ENCODE data around the gene AHRR.
A peak's percentile ranks its signal among the peaks of the same experiment; 100 is the strongest.
"Not testable (repeated sequence)": the region's sequence is repeated elsewhere in the genome, so short reads cannot be mapped to it uniquely, and the experiment has no call there.

AHRR gene

GRCh38 chr5:414991-415927 lies 93.7 kb downstream of the AHRR start:
- H3K27me3 ChIP-seq (ENCODE audit: insufficient read depth, low read length); H3K23ac ChIP-seq (ENCODE audit: low read length); H3K9ac ChIP-seq (ENCODE audit: low read length); H3K4me3 ChIP-seq (ENCODE audit: low read depth, low read length); H3K4me2 ChIP-seq (ENCODE audit: low read length); H3K9me3 ChIP-seq (ENCODE audit: insufficient read depth, low read depth, low read length); H3K36me3 ChIP-seq (ENCODE audit: control insufficient read depth in 1 of 2, insufficient read depth in 2 of 2, low read length in 2 of 2); H3K79me2 ChIP-seq (ENCODE audit: control insufficient read depth, insufficient read depth, low read length, poor library complexity): not testable (repeated sequence)
- Histone ChIP-seq H4K91ac (ENCODE audit: low read depth, low read length) (peak overlapping the region; percentile 89), H4K8ac (ENCODE audit: low read depth, low read length) (peak overlapping the region; percentile 80), H3K18ac (ENCODE audit: low read length) (peak overlapping the region; percentile 87), H2BK12ac (ENCODE audit: low read length) (peak overlapping the region; percentile 99), H3K79me1 (ENCODE audit: low read length) (peaks cover 20% of the 10 kb centered on the region), H2AFZ (ENCODE audit: insufficient read depth, low read length, poor library complexity) (peak overlapping the region; percentile 33), H2AK5ac (ENCODE audit: low read length) (peak overlapping the region; percentile 80), H3K27ac (ENCODE audit: low read depth, low read length) (peak overlapping the region; percentile 63), H2BK120ac (ENCODE audit: insufficient read depth, low read length, poor library complexity) (peak overlapping the region; percentile 89), H4K12ac (ENCODE audit: low read depth, low read length) (peak overlapping the region; percentile 24), H3K4ac (ENCODE audit: low read depth, low read length) (peak overlapping the region; percentile 74), H2BK5ac (ENCODE audit: low read depth, low read length, poor library complexity) (peak overlapping the region; percentile 77), H3K14ac (ENCODE audit: low read length) (peak overlapping the region; percentile 77), H3K4me1 (ENCODE audit: control insufficient read depth in 1 of 2, insufficient read depth in 2 of 2, low read length in 2 of 2) (peaks cover 18 to 21% of the 10 kb centered on the region in 2 experiments)
- no CpG with 5 or more reads among the region's 42 CpGs for WGBS (ENCODE audit: extremely low coverage, insufficient coverage, insufficient read length)
- DNase-seq: peak; percentile 60 to 69

- H2BK12ac ChIP-seq (ENCODE audit: low read length): no peak overlapping the region
- no peak overlapping the region for H4K12ac ChIP-seq (ENCODE audit: low read depth, low read length)
- H3K27me3 ChIP-seq (ENCODE audit: insufficient read depth, low read length): no peaks in the 10 kb centered on the region
- no peak overlapping the region for H3K18ac ChIP-seq (ENCODE audit: low read length)
- H2AFZ ChIP-seq (ENCODE audit: insufficient read depth, low read length, poor library complexity): no peak overlapping the region
- no peak overlapping the region for H2BK120ac ChIP-seq (ENCODE audit: insufficient read depth, low read length, poor library complexity)
- no peak overlapping the region for H3K14ac ChIP-seq (ENCODE audit: low read length)
- peaks cover 18 to 24% of the 10 kb centered on the region in 2 experiments for H3K4me1 ChIP-seq (ENCODE audit: control insufficient read depth in 1 of 2, insufficient read depth in 2 of 2, low read length in 2 of 2)
- no peaks in the 10 kb centered on the region for H3K36me3 ChIP-seq (ENCODE audit: control insufficient read depth in 1 of 2, insufficient read depth in 2 of 2, low read length in 2 of 2)
- no peak overlapping the region for H3K4me3 ChIP-seq (ENCODE audit: low read depth, low read length)
- H3K9ac ChIP-seq (ENCODE audit: low read length): no peak overlapping the region
- H3K27ac ChIP-seq (ENCODE audit: low read depth, low read length): no peak overlapping the region
- H3K79me2 ChIP-seq (ENCODE audit: control insufficient read depth, insufficient read depth, low read length, poor library complexity): no peaks in the 10 kb centered on the region
- H3K79me1 ChIP-seq (ENCODE audit: low read length): peaks cover 20% of the 10 kb centered on the region
- peak overlapping the region; percentile 2 for H4K8ac ChIP-seq (ENCODE audit: low read depth, low read length)
- peaks cover 3% of the 10 kb centered on the region for H3K9me3 ChIP-seq (ENCODE audit: insufficient read depth, low read depth, low read length)
- no peak overlapping the region for H2AK5ac ChIP-seq (ENCODE audit: low read length)
- no peak overlapping the region for H3K4ac ChIP-seq (ENCODE audit: low read depth, low read length)
- no peak overlapping the region for H4K91ac ChIP-seq (ENCODE audit: low read depth, low read length)
- H3K23ac ChIP-seq (ENCODE audit: low read length): no peak overlapping the region
- no peak overlapping the region for H2BK5ac ChIP-seq (ENCODE audit: low read depth, low read length, poor library complexity)
- no CpG with 5 or more reads among the region's 24 CpGs for WGBS (ENCODE audit: extremely low coverage, insufficient coverage, insufficient read length)
- no peak overlapping the region for H3K4me2 ChIP-seq (ENCODE audit: low read length)
- no peak for DNase-seq
These were observed 94.6 kb downstream of the AHRR start for GRCh38 chr5:415928-416635.

GRCh38 chr5:416636-416960 lies 95.1 kb downstream of the AHRR start:
- Histone ChIP-seq H2AK5ac (ENCODE audit: low read length) (no peak overlapping the region), H3K27ac (ENCODE audit: low read depth, low read length) (no peak overlapping the region), H3K4me1 (ENCODE audit: control insufficient read depth in 1 of 2, insufficient read depth in 2 of 2, low read length in 2 of 2) (peaks cover 18 to 24% of the 10 kb centered on the region in 2 experiments), H3K36me3 (ENCODE audit: control insufficient read depth in 1 of 2, insufficient read depth in 2 of 2, low read length in 2 of 2) (no peaks in the 10 kb centered on the region), H2BK5ac (ENCODE audit: low read depth, low read length, poor library complexity) (no peak overlapping the region), H4K8ac (ENCODE audit: low read depth, low read length) (no peak overlapping the region), H2BK12ac (ENCODE audit: low read length) (no peak overlapping the region), H3K4me3 (ENCODE audit: low read depth, low read length) (no peak overlapping the region), H3K4ac (ENCODE audit: low read depth, low read length) (no peak overlapping the region), H3K9me3 (ENCODE audit: insufficient read depth, low read depth, low read length) (peaks cover 3% of the 10 kb centered on the region), H3K79me2 (ENCODE audit: control insufficient read depth, insufficient read depth, low read length, poor library complexity) (no peaks in the 10 kb centered on the region), H4K12ac (ENCODE audit: low read depth, low read length) (no peak overlapping the region), H3K23ac (ENCODE audit: low read length) (no peak overlapping the region), H3K79me1 (ENCODE audit: low read length) (peaks cover 20% of the 10 kb centered on the region), H4K91ac (ENCODE audit: low read depth, low read length) (no peak overlapping the region), H3K9ac (ENCODE audit: low read length) (no peak overlapping the region), H3K14ac (ENCODE audit: low read length) (no peak overlapping the region), H3K4me2 (ENCODE audit: low read length) (no peak overlapping the region), H3K27me3 (ENCODE audit: insufficient read depth, low read length) (no peaks in the 10 kb centered on the region), H2BK120ac (ENCODE audit: insufficient read depth, low read length, poor library complexity) (no peak overlapping the region), H3K18ac (ENCODE audit: low read length) (no peak overlapping the region), H2AFZ (ENCODE audit: insufficient read depth, low read length, poor library complexity) (no peak overlapping the region)
- no peak for DNase-seq
- no CpG with 5 or more reads among the region's 14 CpGs for WGBS (ENCODE audit: extremely low coverage, insufficient coverage, insufficient read length)

- H3K9me3 ChIP-seq (ENCODE audit: insufficient read depth, low read depth, low read length): peaks cover 3% of the 10 kb centered on the region
- DNase-seq: no peak
- H4K91ac ChIP-seq (ENCODE audit: low read depth, low read length): no peak overlapping the region
- H3K4me1 ChIP-seq (ENCODE audit: control insufficient read depth in 1 of 2, insufficient read depth in 2 of 2, low read length in 2 of 2): peaks cover 15 to 21% of the 10 kb centered on the region in 2 experiments
- H2BK120ac ChIP-seq (ENCODE audit: insufficient read depth, low read length, poor library complexity): no peak overlapping the region
- no peak overlapping the region for H4K8ac ChIP-seq (ENCODE audit: low read depth, low read length)
- no peak overlapping the region for H2AFZ ChIP-seq (ENCODE audit: insufficient read depth, low read length, poor library complexity)
- no peak overlapping the region for H3K9ac ChIP-seq (ENCODE audit: low read length)
- no peak overlapping the region for H2BK12ac ChIP-seq (ENCODE audit: low read length)
- H3K4ac ChIP-seq (ENCODE audit: low read depth, low read length): no peak overlapping the region
- H3K4me3 ChIP-seq (ENCODE audit: low read depth, low read length): no peak overlapping the region
- H4K12ac ChIP-seq (ENCODE audit: low read depth, low read length): no peak overlapping the region
- WGBS (ENCODE audit: extremely low coverage, insufficient coverage, insufficient read length): no CpG with 5 or more reads among the region's 14 CpGs
- H3K18ac ChIP-seq (ENCODE audit: low read length): no peak overlapping the region
- H3K27ac ChIP-seq (ENCODE audit: low read depth, low read length): no peak overlapping the region
- H2AK5ac ChIP-seq (ENCODE audit: low read length): no peak overlapping the region
- no peaks in the 10 kb centered on the region for H3K36me3 ChIP-seq (ENCODE audit: control insufficient read depth in 1 of 2, insufficient read depth in 2 of 2, low read length in 2 of 2)
- H3K79me2 ChIP-seq (ENCODE audit: control insufficient read depth, insufficient read depth, low read length, poor library complexity): no peaks in the 10 kb centered on the region
- H3K79me1 ChIP-seq (ENCODE audit: low read length): peaks cover 18% of the 10 kb centered on the region
- no peaks in the 10 kb centered on the region for H3K27me3 ChIP-seq (ENCODE audit: insufficient read depth, low read length)
- H3K23ac ChIP-seq (ENCODE audit: low read length): no peak overlapping the region
- no peak overlapping the region for H2BK5ac ChIP-seq (ENCODE audit: low read depth, low read length, poor library complexity)
- H3K14ac ChIP-seq (ENCODE audit: low read length): no peak overlapping the region
- H3K4me2 ChIP-seq (ENCODE audit: low read length): no peak overlapping the region
These were observed 96.0 kb downstream of the AHRR start for GRCh38 chr5:417301-418161.
